MG63 (cell line): ENCODE measurements around the gene UBE3A. TPM values are rescaled to one million over a fixed set of nuclear protein-coding genes. Genes with fewer than 3 reads are reported as not detected.
A peak's percentile ranks its signal among the peaks of the same experiment; 100 is the strongest.

ENCODE experiments used
- DNase-seq: peaks from one replicate; pipeline ENCODE4 v3.0.0-alpha.2; 2020
- H3K27me3 ChIP-seq: fragments of 250-450 bp; sonication (Bioruptor Pico); 2 replicates; pipeline ENCODE4 v1.5.1; 2020; ENCODE audit warnings: mild to moderate bottlenecking, moderate library complexity
- H3K36me3 ChIP-seq: fragments of 250-450 bp; sonication (Bioruptor Pico); 2 replicates; pipeline ENCODE4 v1.5.1; 2020; ENCODE audit warnings: mild to moderate bottlenecking, moderate library complexity
- H3K4me3 ChIP-seq: fragments of 250-450 bp; sonication (Bioruptor Pico); 2 replicates; pipeline ENCODE4 v1.5.1; 2020; ENCODE audit warnings: mild to moderate bottlenecking, moderate library complexity
- H3K9me3 ChIP-seq: fragments of 250-450 bp; sonication (Bioruptor Pico); 2 replicates; pipeline ENCODE4 v1.5.1; 2020; ENCODE audit warnings: mild to moderate bottlenecking, moderate library complexity
- total RNA-seq: library from RNA; depleted of rRNA; stranded (reverse); fragments of >200 nt; shearing (Covaris generic); gene quantifications from 2 replicates; pipeline ENCODE4 v1.2.3, GENCODE V29; 2014; ENCODE audit warnings: low replicate concordance

Gene UBE3A
- total RNA-seq, 1 experiment from 2014 or later, result 42.3 TPM

DNA sequence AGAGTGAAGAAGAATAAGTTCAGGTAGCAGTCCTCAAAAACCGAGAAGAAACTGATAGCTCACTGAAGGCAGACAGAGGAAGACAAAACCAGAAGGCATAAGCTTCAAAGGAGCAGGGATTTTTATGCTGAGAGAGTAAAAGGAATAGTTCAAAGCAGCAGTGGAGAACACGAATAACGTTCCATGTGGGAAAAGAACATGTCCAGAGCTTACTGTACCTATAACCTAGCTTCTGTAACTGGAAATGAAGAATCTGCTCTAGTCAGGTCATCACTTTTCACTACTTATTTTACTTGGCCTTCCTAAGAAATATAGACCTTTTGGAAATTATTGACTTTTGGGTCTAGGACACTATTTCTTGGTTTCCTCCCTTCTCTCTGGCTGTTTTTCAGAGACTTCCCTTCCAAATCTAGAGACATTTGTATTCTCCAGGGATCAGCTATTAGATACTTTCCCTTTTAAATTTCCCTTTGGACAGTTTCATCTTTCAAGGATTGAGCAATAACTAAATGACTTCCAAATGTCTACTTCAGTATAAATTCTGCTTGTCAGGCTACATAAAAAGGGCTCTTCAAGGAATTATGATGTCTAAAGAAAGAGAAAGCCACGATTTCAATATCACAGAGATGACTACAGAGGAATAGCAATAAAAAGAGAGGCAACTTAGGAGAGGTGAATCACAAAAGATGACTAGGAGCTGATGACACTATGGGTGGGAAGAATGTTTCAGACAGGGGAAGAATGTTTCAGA, 46.7 kb downstream of the UBE3A start:
- Histone ChIP-seq H3K9me3 (peaks cover 3% of the 10 kb centered on the region; the same call in 1 of the 2 replicates), H3K36me3 (peaks cover 69% of the 10 kb centered on the region), H3K4me3 (no peak overlapping the region), H3K27me3 (no peaks in the 10 kb centered on the region)
- DNase-seq, result no peak

DNA sequence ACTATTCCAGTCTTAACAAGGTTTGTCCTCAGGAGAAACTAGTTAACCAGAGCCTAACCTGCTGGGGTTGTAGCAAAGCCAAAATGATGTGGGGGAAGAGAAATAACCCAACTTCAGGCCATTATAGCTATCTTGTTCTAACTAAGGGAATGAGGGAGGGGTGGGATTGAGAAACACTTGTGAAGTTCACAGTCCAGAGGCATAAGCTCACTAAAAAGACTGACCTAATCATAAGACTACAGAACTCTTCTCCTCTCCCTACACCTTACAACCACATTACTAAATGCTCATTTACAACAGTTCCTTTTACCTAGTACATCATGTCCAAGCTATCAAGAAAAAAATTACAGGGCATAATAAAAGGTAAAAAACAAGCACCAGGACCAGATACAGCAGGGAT, 52.8 kb downstream of the UBE3A start:
- DNase-seq, result no peak
- Histone ChIP-seq H3K9me3 (peaks cover 11% of the 10 kb centered on the region), H3K36me3 (peaks cover 65% of the 10 kb centered on the region), H3K4me3 (no peak overlapping the region), H3K27me3 (no peaks in the 10 kb centered on the region)

DNA sequence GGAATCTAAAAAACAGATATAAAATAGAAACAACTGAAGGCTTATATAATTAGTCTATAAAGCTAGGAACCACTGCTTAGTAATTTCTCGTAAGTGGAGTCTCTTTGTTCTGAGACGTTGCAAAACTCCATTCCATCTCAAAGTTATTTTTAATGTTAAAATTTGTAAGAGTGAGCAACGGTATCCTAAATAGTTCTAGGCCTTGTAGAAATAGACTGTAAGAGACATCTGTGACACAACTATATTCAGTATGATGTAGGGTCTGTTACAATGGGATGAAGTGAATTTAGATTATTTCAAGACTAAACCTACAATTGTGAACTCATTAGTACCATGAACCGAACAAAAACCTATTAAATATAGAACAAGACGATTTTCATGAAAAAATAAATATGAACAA, 57.2 kb downstream of the UBE3A start:
- H3K36me3 ChIP-seq, result peaks cover 60% of the 10 kb centered on the region
- no peaks in the 10 kb centered on the region for H3K27me3 ChIP-seq
- H3K4me3 ChIP-seq, result no peak overlapping the region
- H3K9me3 ChIP-seq, result peaks cover 8% of the 10 kb centered on the region; the same call in 1 of the 2 replicates
- no peak for DNase-seq

DNA sequence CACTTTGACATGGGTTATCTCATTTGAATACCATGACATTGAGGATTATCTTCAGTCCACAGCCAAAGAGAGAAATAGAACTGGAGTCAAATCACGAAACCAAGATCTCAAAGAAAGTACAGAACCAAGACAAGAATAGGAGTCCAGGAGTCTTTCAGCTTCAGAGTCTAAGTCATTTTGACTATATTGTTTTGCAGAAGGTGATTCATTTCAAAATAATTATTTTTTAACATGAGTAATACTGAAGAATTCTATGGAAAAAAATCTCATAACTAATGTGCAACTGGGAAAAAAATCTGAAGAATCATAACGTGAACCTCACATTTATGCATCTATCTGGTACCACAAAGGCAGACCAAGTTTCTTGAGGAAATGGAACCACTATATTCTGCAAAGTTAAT, 60.3 kb downstream of the UBE3A start:
- peaks cover 2% of the 10 kb centered on the region; the same call in 1 of the 2 replicates for H3K9me3 ChIP-seq
- H3K27me3 ChIP-seq, result no peaks in the 10 kb centered on the region
- H3K36me3 ChIP-seq, result peaks cover 58% of the 10 kb centered on the region
- no peak overlapping the region for H3K4me3 ChIP-seq
- DNase-seq, result no peak

DNA sequence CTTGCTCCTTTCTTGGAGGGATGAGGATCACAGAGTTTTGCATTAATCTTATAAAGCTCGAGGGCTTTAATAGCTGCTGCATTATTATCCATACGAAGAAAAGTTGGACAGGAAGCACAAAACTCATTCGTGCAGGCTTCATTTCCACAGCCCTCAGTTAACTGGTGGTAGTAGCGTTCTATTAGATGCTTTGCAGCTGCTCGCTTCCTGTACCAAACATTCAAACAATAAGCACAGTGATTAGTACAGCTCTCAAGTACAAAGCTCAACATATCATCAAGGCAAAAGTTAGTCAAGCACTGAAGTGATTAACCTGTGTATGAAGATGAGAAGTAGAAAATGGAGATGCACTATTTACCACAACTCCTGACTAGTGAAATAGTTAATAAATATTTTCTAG, 63.3 kb downstream of the UBE3A start:
- Histone ChIP-seq H3K4me3 (no peak overlapping the region), H3K36me3 (peaks cover 59% of the 10 kb centered on the region), H3K9me3 (no peaks in the 10 kb centered on the region; the same call in 1 of the 2 replicates), H3K27me3 (no peaks in the 10 kb centered on the region)
- no peak for DNase-seq

DNA sequence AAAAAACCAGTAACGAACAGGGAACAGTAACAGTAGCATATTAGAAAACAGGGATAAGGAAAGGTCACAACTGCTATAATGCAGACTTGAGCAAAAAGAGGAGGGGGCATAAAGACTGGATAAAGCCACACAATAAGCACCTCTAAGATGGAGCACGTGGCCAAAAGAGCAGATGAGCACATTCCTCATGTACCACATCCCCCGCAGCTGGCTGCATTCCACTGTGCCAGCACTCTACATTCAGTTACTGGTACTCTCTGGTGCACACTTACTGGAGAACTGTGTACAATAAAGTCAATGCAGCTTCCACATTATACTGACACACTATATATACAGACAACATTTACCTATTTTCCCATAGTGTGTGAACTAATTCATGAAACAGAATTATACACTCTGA, 64.7 kb downstream of the UBE3A start:
- no peak overlapping the region for H3K4me3 ChIP-seq
- no peak for DNase-seq
- H3K36me3 ChIP-seq, result peaks cover 57% of the 10 kb centered on the region
- no peaks in the 10 kb centered on the region for H3K27me3 ChIP-seq
- H3K9me3 ChIP-seq, result no peaks in the 10 kb centered on the region; the same call in 1 of the 2 replicates

DNA sequence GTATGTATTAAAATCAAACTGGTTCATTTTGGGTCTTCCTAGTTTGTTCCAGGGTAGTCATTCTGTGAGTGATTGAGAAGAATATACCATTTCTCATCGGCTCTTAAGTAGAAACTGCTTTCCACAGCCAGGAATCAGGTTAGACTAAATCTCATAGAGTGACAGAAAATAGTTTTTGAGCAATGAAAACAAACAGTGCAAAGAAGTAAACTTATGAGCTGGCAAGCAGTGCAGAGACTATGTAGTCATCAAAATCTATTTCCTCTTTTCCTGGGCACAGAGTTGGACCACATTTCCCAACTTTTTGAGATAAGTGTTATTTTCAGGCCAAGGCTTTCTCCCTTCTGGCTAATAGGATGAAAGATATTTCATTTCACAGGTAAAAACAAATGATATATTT, 66.5 kb downstream of the UBE3A start:
- DNase-seq, result no peak
- Histone ChIP-seq H3K27me3 (no peaks in the 10 kb centered on the region), H3K36me3 (peaks cover 61% of the 10 kb centered on the region), H3K4me3 (no peak overlapping the region), H3K9me3 (no peaks in the 10 kb centered on the region; the same call in 1 of the 2 replicates)

DNA sequence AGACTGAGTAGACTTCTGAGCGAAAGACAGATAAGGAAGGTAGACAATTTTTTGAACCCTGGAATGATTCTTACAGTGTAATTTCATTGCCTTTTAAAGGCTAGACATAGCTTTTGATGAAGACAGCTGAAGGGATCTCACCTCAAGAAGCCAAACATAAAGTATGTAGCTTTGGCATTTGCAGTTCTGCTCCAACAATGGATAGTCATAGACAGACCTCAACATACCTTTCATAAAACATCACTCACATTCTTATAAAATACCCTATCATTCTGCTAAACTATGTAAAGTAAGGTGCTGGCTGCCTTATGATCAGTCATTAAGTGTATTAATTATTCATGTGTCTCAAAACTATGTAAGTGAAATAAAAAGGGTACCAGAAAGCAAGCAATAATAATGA, 70.0 kb downstream of the UBE3A start:
- no peak for DNase-seq
- no peaks in the 10 kb centered on the region; the same call in 1 of the 2 replicates for H3K9me3 ChIP-seq
- H3K4me3 ChIP-seq, result no peak overlapping the region
- peaks cover 45% of the 10 kb centered on the region for H3K36me3 ChIP-seq
- no peaks in the 10 kb centered on the region for H3K27me3 ChIP-seq

DNA sequence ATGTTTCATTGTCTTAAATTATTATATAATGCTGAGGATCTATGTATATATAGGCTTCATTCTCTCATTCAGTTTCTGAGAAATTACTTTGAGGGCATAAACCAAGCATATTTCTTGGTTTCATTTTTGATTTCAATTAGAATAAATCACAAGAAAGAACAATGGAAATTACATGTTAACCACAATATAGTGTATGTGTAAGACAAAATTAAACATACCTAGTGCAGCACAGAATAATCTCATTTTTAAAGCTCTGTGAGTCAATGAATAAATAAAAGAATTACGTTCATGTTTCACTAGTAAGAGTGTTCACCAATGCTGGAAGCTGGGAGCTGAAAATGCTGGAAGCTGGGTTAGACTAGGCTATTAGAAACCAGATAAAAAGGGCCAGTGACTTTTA, 72.8 kb downstream of the UBE3A start:
- peaks cover 49% of the 10 kb centered on the region for H3K36me3 ChIP-seq
- no peak overlapping the region for H3K4me3 ChIP-seq
- DNase-seq, result no peak

DNA sequence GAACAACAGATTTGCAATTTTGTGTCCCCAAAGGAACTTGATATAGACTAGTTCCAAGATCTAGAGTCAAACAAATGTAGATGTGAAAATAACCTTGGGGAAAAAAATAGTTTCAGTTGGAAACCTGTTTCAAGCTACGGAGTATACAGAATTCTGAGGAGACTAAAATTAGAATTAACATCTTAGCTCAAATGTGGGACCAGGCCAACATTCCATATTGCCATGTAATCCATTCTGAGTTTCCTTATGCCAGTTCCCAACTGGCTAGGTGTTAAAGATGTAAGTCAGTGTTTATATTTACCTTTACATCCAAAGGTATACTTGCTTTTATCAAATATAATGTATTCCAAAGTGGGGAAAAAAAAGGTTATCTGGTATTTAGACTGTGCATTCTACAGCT, 76.3 kb downstream of the UBE3A start:
- Histone ChIP-seq H3K9me3 (no peaks in the 10 kb centered on the region), H3K27me3 (no peaks in the 10 kb centered on the region), H3K4me3 (no peak overlapping the region), H3K36me3 (peaks cover 57% of the 10 kb centered on the region)
- no peak for DNase-seq

More for the DNA sequence above, 72.8 kb downstream of the UBE3A start:
- Histone ChIP-seq H3K9me3 (no peaks in the 10 kb centered on the region), H3K27me3 (no peaks in the 10 kb centered on the region)

DNA sequence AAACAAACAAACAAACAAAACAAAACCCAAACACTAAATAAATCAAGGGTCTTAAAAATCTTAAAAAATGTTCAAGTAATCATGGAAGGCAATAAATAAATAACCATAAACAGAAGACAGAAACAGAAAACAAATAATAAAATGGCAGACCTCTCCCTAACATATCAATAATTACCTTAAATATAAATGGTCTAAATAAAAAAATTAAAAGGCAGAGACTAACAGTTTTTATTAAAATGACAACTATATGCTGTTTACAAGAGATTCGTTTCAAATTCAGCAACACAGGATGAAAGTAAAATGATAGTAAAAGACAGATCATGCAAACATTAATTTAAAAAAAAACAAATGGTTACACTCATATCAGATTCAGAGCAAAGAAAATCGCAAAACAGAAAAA, 91.1 kb downstream of the UBE3A start:
- peaks cover 8% of the 10 kb centered on the region for H3K9me3 ChIP-seq
- H3K4me3 ChIP-seq, result no peak overlapping the region
- H3K36me3 ChIP-seq, result peaks cover 42% of the 10 kb centered on the region
- H3K27me3 ChIP-seq, result no peaks in the 10 kb centered on the region
- no peak for DNase-seq

DNA sequence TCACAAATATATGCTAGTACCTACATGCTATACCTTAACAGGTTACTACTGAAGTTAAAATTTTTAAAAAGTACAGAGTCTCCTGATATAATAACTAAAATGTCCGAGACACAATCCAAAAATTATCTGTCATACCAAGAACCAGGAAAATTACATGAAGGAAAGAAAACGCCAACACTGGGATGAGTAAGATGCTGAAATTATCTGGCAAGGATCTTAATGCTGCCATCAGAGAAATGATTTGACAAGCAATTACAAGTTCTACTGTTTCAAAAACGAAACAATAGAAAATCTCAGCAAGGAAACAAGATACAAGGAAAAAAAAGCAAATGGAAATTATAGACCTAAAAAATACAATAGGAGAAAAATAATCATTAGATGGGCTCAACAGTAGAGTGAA, 92.5 kb downstream of the UBE3A start:
- Histone ChIP-seq H3K36me3 (peaks cover 32% of the 10 kb centered on the region), H3K4me3 (no peak overlapping the region), H3K27me3 (no peaks in the 10 kb centered on the region), H3K9me3 (peaks cover 8% of the 10 kb centered on the region)
- DNase-seq, result no peak

DNA sequence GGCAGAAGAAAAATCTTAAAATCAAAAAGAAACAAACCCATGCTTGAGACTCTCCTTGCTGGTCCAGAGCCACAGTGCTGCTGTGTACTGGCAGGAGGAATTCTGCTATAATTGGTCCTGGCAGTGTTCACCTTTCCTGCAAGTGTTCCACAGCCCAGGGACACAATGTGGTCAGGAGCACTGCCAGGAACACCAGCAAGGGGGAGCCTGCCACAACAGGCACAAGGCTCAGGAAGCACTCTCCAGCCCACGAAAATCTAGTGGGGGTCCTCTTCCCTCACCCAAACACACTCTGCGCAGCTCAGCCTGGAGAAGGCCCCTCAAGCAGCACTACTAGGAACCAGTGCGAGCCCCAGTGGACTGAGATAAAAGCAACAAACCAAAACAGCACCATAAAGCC, 92.9 kb downstream of the UBE3A start:
- DNase-seq, result peak; percentile 69

DNA sequence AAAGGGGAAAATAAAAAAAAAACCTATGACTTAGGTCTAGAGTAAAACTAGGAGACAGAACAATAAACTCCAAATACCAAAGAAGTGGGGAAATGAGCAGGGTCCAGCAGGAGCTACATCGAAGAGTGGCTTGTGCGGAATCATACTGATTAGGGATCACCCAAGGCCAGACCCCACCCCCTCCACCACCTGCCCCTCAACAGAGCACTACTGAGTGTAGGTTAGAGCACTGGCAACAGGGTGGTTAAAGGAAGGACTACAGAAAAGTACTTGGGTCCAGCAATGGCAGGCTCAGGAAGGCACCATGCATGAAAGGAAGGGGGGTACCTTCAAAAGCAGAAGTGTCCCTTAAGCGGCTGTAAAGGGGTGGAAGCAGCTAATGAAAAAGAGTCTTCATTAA, 96.2 kb downstream of the UBE3A start:
- H3K27me3 ChIP-seq, result no peaks in the 10 kb centered on the region
- H3K9me3 ChIP-seq, result no peaks in the 10 kb centered on the region; the same call in 1 of the 2 replicates
- no peak for DNase-seq
- no peak overlapping the region for H3K4me3 ChIP-seq
- H3K36me3 ChIP-seq, result peaks cover 39% of the 10 kb centered on the region

More for the DNA sequence above, 92.9 kb downstream of the UBE3A start:
- peaks cover 29% of the 10 kb centered on the region for H3K36me3 ChIP-seq
- H3K9me3 ChIP-seq, result peaks cover 8% of the 10 kb centered on the region
- no peak overlapping the region for H3K4me3 ChIP-seq
- no peaks in the 10 kb centered on the region for H3K27me3 ChIP-seq

DNA sequence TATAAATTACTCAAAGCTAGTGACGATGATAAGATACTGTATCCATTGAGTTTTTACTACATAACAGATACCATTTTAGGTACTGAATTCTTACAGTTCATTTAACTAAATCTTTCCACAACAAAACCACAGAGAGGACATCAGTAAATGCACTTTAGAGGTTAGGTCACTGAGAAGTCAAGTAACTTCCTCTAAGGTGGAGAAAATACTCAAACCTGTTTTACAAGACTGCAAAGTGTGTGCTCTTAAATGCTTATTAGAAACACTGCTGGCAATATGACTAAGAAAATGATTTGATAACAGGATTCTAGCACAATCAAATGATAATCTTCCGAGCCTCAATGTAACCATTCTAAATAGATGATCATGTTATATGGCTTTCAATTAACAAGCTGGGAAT, 99.4 kb downstream of the UBE3A start:
- no peak for DNase-seq
- Histone ChIP-seq H3K4me3 (no peak overlapping the region), H3K9me3 (no peaks in the 10 kb centered on the region), H3K36me3 (peaks cover 55% of the 10 kb centered on the region), H3K27me3 (no peaks in the 10 kb centered on the region)

DNA sequence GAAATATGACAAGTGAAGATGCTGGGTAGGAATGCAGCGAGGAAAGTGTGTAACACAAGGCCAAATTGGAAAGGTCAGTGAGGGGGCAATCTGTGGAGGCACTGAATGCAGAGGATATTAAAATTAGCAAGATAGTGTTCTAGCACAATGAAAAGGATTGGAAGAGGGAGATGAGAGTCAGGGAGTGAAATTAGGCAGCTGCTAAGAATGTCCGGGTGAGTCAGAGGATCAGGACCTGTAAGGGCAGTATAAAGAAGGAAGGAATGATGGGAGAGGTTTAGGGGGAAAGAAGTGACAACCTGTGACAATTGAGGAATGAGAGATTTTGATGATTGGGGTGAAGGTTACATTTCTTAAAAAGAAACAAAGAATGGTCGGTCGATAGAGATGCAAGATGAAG, 103.5 kb downstream of the UBE3A start:
- Histone ChIP-seq H3K27me3 (no peaks in the 10 kb centered on the region), H3K36me3 (peaks cover 70% of the 10 kb centered on the region), H3K4me3 (no peak overlapping the region), H3K9me3 (peaks cover 5% of the 10 kb centered on the region; the same call in 1 of the 2 replicates)
- no peak for DNase-seq

DNA sequence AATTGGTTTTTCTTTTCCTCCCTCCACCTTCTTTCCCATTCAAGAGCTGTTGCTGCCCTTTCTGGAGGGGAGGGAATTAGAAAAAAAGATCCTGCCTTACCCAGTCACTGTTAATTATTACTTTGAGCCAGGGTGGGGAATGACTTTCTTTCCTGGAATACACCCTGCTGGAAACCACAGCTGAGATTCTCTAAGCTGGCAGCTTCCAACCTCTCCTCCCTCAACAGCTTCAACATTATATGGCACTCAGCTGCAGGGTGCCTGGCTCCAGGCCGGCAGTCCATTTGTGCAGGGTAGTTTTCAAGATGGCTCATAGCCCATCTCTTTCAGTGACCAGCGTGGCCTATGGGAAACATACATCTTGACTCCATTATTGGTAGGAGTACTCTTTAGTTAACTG, 105.8 kb downstream of the UBE3A start:
- H3K4me3 ChIP-seq, result no peak overlapping the region
- DNase-seq, result peak; percentile 22
- H3K27me3 ChIP-seq, result no peaks in the 10 kb centered on the region
- peaks cover 49% of the 10 kb centered on the region for H3K36me3 ChIP-seq
- H3K9me3 ChIP-seq, result peaks cover 5% of the 10 kb centered on the region; the same call in 1 of the 2 replicates

DNA sequence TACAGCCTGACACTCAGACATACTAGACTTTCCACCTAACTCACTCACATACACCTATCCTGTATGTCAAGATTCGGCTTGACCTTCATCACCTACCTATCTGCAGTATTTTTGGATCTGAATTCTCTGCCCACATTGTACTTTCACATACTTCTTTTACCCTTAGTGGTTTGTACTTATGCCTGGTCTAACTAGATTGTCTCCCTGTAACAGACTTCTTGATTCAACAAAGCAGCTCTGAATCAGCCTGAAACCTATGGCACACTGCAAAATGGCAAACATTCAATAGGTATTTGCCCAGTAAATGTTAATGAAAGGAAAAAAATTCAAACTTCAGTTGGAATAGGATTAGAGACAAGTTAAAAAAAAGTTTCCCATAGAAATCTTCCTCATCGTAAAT, 106.5 kb downstream of the UBE3A start:
- peaks cover 45% of the 10 kb centered on the region for H3K36me3 ChIP-seq
- H3K27me3 ChIP-seq, result no peaks in the 10 kb centered on the region
- H3K4me3 ChIP-seq, result no peak overlapping the region
- peaks cover 5% of the 10 kb centered on the region; the same call in 1 of the 2 replicates for H3K9me3 ChIP-seq
- no peak for DNase-seq
